H9 (cell line): ENCODE data around the gene AADAT. TPM values are rescaled to one million over a fixed set of nuclear protein-coding genes. Genes with fewer than 3 reads are reported as not detected.
"Not testable (repeated sequence)": the region's sequence is repeated elsewhere in the genome, so short reads cannot be mapped to it uniquely, and the experiment has no call there.

Source experiments
- DNase-seq: peaks from one replicate; pipeline ENCODE4 v3.0.0-alpha.2; 2017
- H2AFZ ChIP-seq: one replicate; pipeline ENCODE4 v1.6.1; 2013; ENCODE audit warnings: mild to moderate bottlenecking, low read length, control low read depth, moderate library complexity
- H2AK5ac ChIP-seq: 2 replicates; pipeline ENCODE4 v1.6.1; 2013; ENCODE audit warnings: low read length, control low read depth, mixed read lengths; ENCODE audit not compliant: insufficient read length
- H2BK120ac ChIP-seq: one replicate; pipeline ENCODE4 v1.6.1; 2013; ENCODE audit warnings: low read depth, mild to moderate bottlenecking, low read length, control low read depth, inconsistent platforms; ENCODE audit not compliant: poor library complexity, severe bottlenecking
- H2BK12ac ChIP-seq: 2 replicates; pipeline ENCODE4 v1.6.1; 2013; ENCODE audit warnings: low read length, control low read depth, mixed read lengths, low read depth; ENCODE audit not compliant: insufficient read length
- H2BK15ac ChIP-seq: 2 replicates; pipeline ENCODE4 v1.6.1; 2013; ENCODE audit warnings: low read depth, low read length, control low read depth
- H2BK20ac ChIP-seq: one replicate; pipeline ENCODE4 v1.6.1; 2013; ENCODE audit warnings: low read depth, mild to moderate bottlenecking, low read length, control low read depth, inconsistent platforms; ENCODE audit not compliant: poor library complexity, severe bottlenecking
- H2BK5ac ChIP-seq: 2 replicates; pipeline ENCODE4 v1.6.1; 2013; ENCODE audit warnings: low read length, control low read depth, mixed read lengths; ENCODE audit not compliant: insufficient read length
- H3K14ac ChIP-seq: 2 replicates; pipeline ENCODE4 v1.6.1; 2013; ENCODE audit warnings: low read length, control low read depth; ENCODE audit not compliant: insufficient read depth
- H3K18ac ChIP-seq: 2 replicates; pipeline ENCODE4 v1.6.1; 2013; ENCODE audit warnings: low read depth, mild to moderate bottlenecking, mixed read lengths, low read length, control low read depth; ENCODE audit not compliant: insufficient read length
- H3K23ac ChIP-seq: 2 replicates; pipeline ENCODE4 v1.6.1; 2013; ENCODE audit warnings: low read length, control low read depth, mixed read lengths, low read depth; ENCODE audit not compliant: insufficient read length
- H3K23me2 ChIP-seq: 2 replicates; pipeline ENCODE4 v1.6.1; 2013; ENCODE audit warnings: low read depth, mild to moderate bottlenecking, mixed read lengths, low read length, control low read depth; ENCODE audit not compliant: insufficient read length, poor library complexity, severe bottlenecking
- H3K27ac ChIP-seq: 2 replicates; pipeline ENCODE4 v1.5.1; 2013; ENCODE audit warnings: low read length, control low read depth, mixed read lengths, low read depth; ENCODE audit not compliant: insufficient read length
- H3K27me3 ChIP-seq: 2 replicates; pipeline ENCODE4 v1.6.1; 2013; ENCODE audit warnings: low read length, control low read depth, inconsistent platforms; ENCODE audit not compliant: insufficient read depth
- H3K4ac ChIP-seq: 2 replicates; pipeline ENCODE4 v1.6.1; 2013; ENCODE audit warnings: low read depth, mild to moderate bottlenecking, control low read depth, inconsistent platforms, low read length, moderate library complexity
- H3K4me1 ChIP-seq: 2 replicates; pipeline ENCODE4 v1.6.1; 2013; ENCODE audit warnings: low read length, control low read depth, inconsistent platforms; ENCODE audit not compliant: insufficient read depth
- H3K4me2 ChIP-seq: 2 replicates; pipeline ENCODE4 v1.6.1; 2013; ENCODE audit warnings: low read length, control low read depth, mixed read lengths; ENCODE audit not compliant: insufficient read length, insufficient read depth
- H3K56ac ChIP-seq: 2 replicates; pipeline ENCODE4 v1.6.1; 2013; ENCODE audit warnings: low read depth, mild to moderate bottlenecking, mixed read lengths, low read length, control low read depth; ENCODE audit not compliant: insufficient read length
- H3K79me1 ChIP-seq: 2 replicates; pipeline ENCODE4 v1.6.1; 2013; ENCODE audit warnings: low read depth, mild to moderate bottlenecking, moderate library complexity, low read length, control low read depth, inconsistent platforms; ENCODE audit not compliant: insufficient read depth, poor library complexity, severe bottlenecking
- H3K79me2 ChIP-seq: 2 replicates; pipeline ENCODE4 v1.6.1; 2013; ENCODE audit warnings: low read length, control low read depth, inconsistent platforms; ENCODE audit not compliant: insufficient read depth
- H3K9ac ChIP-seq: 2 replicates; pipeline ENCODE4 v1.6.1; 2013; ENCODE audit warnings: low read length, control low read depth, mixed read lengths; ENCODE audit not compliant: insufficient read length; ENCODE audit errors: extremely low read depth
- H3K9me3 ChIP-seq: one replicate; pipeline ENCODE4 v1.6.1; 2013; ENCODE audit warnings: low read depth, low read length, inconsistent platforms; ENCODE audit not compliant: control insufficient read depth
- H3T11ph ChIP-seq: one replicate; pipeline ENCODE4 v1.6.1; 2013; ENCODE audit warnings: mild to moderate bottlenecking, low read length, control low read depth, inconsistent platforms
- H4K20me1 ChIP-seq: one replicate; pipeline ENCODE4 v1.6.1; 2013; ENCODE audit not compliant: control insufficient read depth, insufficient read length, insufficient read depth
- H4K5ac ChIP-seq: 2 replicates; pipeline ENCODE4 v1.6.1; 2013; ENCODE audit warnings: low read depth, mild to moderate bottlenecking, mixed read lengths, low read length, control low read depth; ENCODE audit not compliant: insufficient read length
- H4K8ac ChIP-seq: replicated peaks from 2 replicates; pipeline ENCODE4 v1.6.1; 2013; ENCODE audit warnings: low read length, control low read depth, mixed read lengths, low read depth; ENCODE audit not compliant: insufficient read length
- H4K91ac ChIP-seq: 2 replicates; pipeline ENCODE4 v1.6.1; 2013; ENCODE audit warnings: low read depth, mild to moderate bottlenecking, moderate library complexity, mixed read lengths, low read length, control low read depth; ENCODE audit not compliant: insufficient read length
- H3K27ac Mint-ChIP-seq, 3 experiments: 2 replicates in 2 of 3; 3 replicates in 1 of 3; pipeline ENCODE4 v1.8.0; 2020 to 2021; ENCODE audit warnings: mixed read lengths in 3 of 3, mild to moderate bottlenecking in 1 of 3, moderate library complexity in 1 of 3
- H3K27me3 Mint-ChIP-seq: 2 replicates; pipeline ENCODE4 v1.8.0; 2021; ENCODE audit warnings: low read depth, mild to moderate bottlenecking, moderate library complexity, mixed read lengths
- H3K36me3 Mint-ChIP-seq, 3 experiments: 2 replicates in 2 of 3; 3 replicates in 1 of 3; pipeline ENCODE4 v1.8.0; 2020 to 2021; ENCODE audit warnings: low read depth in 3 of 3, mixed read lengths in 3 of 3; ENCODE audit not compliant: insufficient read depth in 1 of 3
- H3K4me1 Mint-ChIP-seq, 2 experiments: 2 replicates each; pipeline ENCODE4 v1.8.0; 2020; ENCODE audit warnings: mixed read lengths in 2 of 2
- H3K4me3 Mint-ChIP-seq, 2 experiments: 2 replicates in 1 of 2; 3 replicates in 1 of 2; pipeline ENCODE4 v1.8.0; 2020 to 2021; ENCODE audit warnings: mild to moderate bottlenecking in 2 of 2, mixed read lengths in 2 of 2, moderate library complexity in 1 of 2
- H3K9me3 Mint-ChIP-seq, 2 experiments: 2 replicates in 1 of 2; 3 replicates in 1 of 2; pipeline ENCODE4 v1.8.0; 2020; ENCODE audit warnings: mild to moderate bottlenecking in 2 of 2, mixed read lengths in 2 of 2, moderate library complexity in 1 of 2
- WGBS: extraction: QIAGEN DNeasy Blood & Tissue Kit; methylation state at CpG from one replicate; pipeline ENCODE4 v1.1.7; 2013; ENCODE audit warnings: missing lambda C conversion rate, low lambda C conversion rate, mixed read lengths; ENCODE audit not compliant: insufficient read length; ENCODE audit errors: extremely low coverage; 5-methylcytosine and 5-hydroxymethylcytosine counted together
- total RNA-seq: library from RNA; stranded (reverse); gene quantifications from 2 replicates; pipeline ENCODE4 v1.2.1, GENCODE V29; 2021
- TF ChIP-seq, protein P1 (sequence below): fragments of 200-600 bp; sonication (generic); conservative IDR thresholded peaks from 3 replicates; pipeline ENCODE4 v1.8.0; 2021; ENCODE audit warnings: antibody characterized with exemption, mild to moderate bottlenecking

AADAT gene
- total RNA-seq, 1 experiment from 2014 or later = 14.1 TPM

DNA sequence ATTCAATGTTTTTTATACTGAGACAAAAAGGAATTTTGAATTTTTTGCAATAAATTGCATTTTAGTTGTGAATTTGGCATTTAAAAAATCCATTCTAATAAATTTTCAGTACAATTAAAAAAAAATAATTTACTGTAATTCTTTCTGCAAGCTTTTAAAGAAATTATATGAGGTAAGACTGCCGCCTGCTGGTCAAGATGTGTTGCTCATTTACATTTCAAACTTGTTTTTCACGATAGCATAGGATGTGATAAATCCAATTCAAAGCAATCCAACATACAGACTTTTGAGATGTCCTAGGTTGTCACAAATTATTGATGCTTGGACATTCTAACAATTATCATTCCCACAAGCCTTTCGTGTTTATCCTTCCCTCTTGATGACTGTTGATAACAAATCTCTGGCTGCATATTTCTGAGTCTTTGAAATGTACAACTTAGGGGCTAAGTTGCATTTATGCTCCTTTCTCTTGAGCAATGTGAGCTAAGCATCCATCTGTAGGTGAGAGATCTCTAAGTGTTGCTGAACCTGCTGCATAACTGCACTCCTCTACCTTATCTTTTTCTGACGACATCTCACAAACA is 41.9 kb downstream of the AADAT start:
- H2BK15ac ChIP-seq = no peak overlapping the region
- no peaks in the 10 kb centered on the region for H4K20me1 ChIP-seq
- H3K18ac ChIP-seq = no peak overlapping the region
- peaks cover 8 to 12% of the 10 kb centered on the region in 2 experiments; a peak in 4 of 5 replicates for H3K9me3 Mint-ChIP-seq
- no peak for DNase-seq
- H3K56ac ChIP-seq = no peak overlapping the region
- no peak overlapping the region for H2AFZ ChIP-seq
- no peak overlapping the region for H2BK120ac ChIP-seq
- H4K91ac ChIP-seq = no peak overlapping the region
- H3K4ac ChIP-seq = no peak overlapping the region
- WGBS = no CpG with 5 or more reads among the region's 4 CpGs
- no peak overlapping the region for H2AK5ac ChIP-seq
- H2BK12ac ChIP-seq = no peak overlapping the region
- H3K4me1 Mint-ChIP-seq = peaks cover 0 to 10% of the 10 kb centered on the region in 2 experiments; a peak in 2 of 4 replicates
- H3K79me2 ChIP-seq = no peaks in the 10 kb centered on the region
- no peak overlapping the region for H3K14ac ChIP-seq
- H3K23ac ChIP-seq = no peak overlapping the region
- H4K8ac ChIP-seq = no peak overlapping the region
- no peak overlapping the region for H4K5ac ChIP-seq
- no peak overlapping the region for H3K27ac ChIP-seq
- TF ChIP-seq, protein P1, sequence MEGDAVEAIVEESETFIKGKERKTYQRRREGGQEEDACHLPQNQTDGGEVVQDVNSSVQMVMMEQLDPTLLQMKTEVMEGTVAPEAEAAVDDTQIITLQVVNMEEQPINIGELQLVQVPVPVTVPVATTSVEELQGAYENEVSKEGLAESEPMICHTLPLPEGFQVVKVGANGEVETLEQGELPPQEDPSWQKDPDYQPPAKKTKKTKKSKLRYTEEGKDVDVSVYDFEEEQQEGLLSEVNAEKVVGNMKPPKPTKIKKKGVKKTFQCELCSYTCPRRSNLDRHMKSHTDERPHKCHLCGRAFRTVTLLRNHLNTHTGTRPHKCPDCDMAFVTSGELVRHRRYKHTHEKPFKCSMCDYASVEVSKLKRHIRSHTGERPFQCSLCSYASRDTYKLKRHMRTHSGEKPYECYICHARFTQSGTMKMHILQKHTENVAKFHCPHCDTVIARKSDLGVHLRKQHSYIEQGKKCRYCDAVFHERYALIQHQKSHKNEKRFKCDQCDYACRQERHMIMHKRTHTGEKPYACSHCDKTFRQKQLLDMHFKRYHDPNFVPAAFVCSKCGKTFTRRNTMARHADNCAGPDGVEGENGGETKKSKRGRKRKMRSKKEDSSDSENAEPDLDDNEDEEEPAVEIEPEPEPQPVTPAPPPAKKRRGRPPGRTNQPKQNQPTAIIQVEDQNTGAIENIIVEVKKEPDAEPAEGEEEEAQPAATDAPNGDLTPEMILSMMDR = peak; percentile 88
- H2BK20ac ChIP-seq = no peak overlapping the region
- H2BK5ac ChIP-seq = no peak overlapping the region
- no peak overlapping the region for H3K9ac ChIP-seq
- no peak overlapping the region for H3K27ac Mint-ChIP-seq
- H3K27me3 Mint-ChIP-seq = no peaks in the 10 kb centered on the region
- H3K27me3 ChIP-seq = no peaks in the 10 kb centered on the region
- no peak overlapping the region for H3K4me3 Mint-ChIP-seq
- no peak overlapping the region for H3T11ph ChIP-seq
- H3K23me2 ChIP-seq = no peaks in the 10 kb centered on the region
- H3K4me1 ChIP-seq = no peaks in the 10 kb centered on the region
- peaks cover 0 to 7% (median 2%) of the 10 kb centered on the region in 3 experiments; a peak in 4 of 7 replicates for H3K36me3 Mint-ChIP-seq
- no peaks in the 10 kb centered on the region for H3K9me3 ChIP-seq
- H3K79me1 ChIP-seq = no peaks in the 10 kb centered on the region
- H3K4me2 ChIP-seq = no peak overlapping the region

DNA sequence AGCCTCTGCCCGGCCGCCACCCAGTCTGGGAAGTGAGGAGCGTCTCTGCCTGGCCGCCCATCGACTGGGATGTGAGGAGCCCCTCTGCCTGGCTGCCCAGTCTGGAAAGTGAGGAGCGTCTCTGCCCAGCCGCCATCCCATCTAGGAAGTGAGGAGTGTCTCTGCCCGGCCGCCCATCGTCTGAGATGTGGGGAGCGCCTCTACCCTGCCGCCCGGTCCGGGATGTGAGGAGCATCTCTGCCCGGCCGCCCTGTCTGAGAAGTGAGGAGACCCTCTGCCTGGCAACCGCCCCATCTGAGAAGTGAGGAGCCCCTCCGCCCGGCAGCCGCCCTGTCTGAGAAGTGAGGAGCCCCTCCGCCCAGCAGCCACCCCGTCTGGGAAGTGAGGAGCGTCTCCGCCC is 43.6 kb downstream of the AADAT start:
- not testable (repeated sequence) for H3K4ac ChIP-seq, H3K4me1 ChIP-seq, H4K5ac ChIP-seq, H3K14ac ChIP-seq, H3K4me2 ChIP-seq, H3K23me2 ChIP-seq, H3K18ac ChIP-seq, H2BK5ac ChIP-seq, H4K8ac ChIP-seq, H3K56ac ChIP-seq, H3K27ac Mint-ChIP-seq, H3K9ac ChIP-seq, H3K4me1 Mint-ChIP-seq, H2BK20ac ChIP-seq, H2BK15ac ChIP-seq, H3K9me3 ChIP-seq, H2AFZ ChIP-seq, H2BK120ac ChIP-seq, H4K20me1 ChIP-seq, DNase-seq, H3K27me3 Mint-ChIP-seq, H3K79me1 ChIP-seq, H3K27me3 ChIP-seq, H3T11ph ChIP-seq, H2BK12ac ChIP-seq, H3K79me2 ChIP-seq, H3K4me3 Mint-ChIP-seq, H4K91ac ChIP-seq, H3K36me3 Mint-ChIP-seq, H3K23ac ChIP-seq, H3K27ac ChIP-seq, H2AK5ac ChIP-seq
- H3K9me3 Mint-ChIP-seq = peaks cover 8 to 12% of the 10 kb centered on the region in 2 experiments; a peak in 4 of 5 replicates
- no CpG with 5 or more reads among the region's 24 CpGs for WGBS
